Kidney (tissue), 14 donors: ENCODE results near the gene PARP4. TPM values are rescaled to one million over a fixed set of nuclear protein-coding genes. Genes with fewer than 3 reads are reported as not detected.
A peak's percentile ranks its signal among the peaks of the same experiment; 100 is the strongest.
"Not testable (repeated sequence)": the region's sequence is repeated elsewhere in the genome, so short reads cannot be mapped to it uniquely, and the experiment has no call there.

Experiments
- DNase-seq, 5 donors: peaks; one replicate each; pipeline ENCODE4 v3.0.0-alpha.2; 2013 to 2020
- FAIRE-seq: peaks from 2 replicates; lab custom pipeline; 2012; peaks lifted over from hg19 to GRCh38; lab: Jason Lieb, UNC
- H3K27ac ChIP-seq, 2 donors: one replicate each; pipeline ENCODE4 v1.7.0; 2013; ENCODE audit warnings: low read depth in 2 of 2, low read length in 2 of 2, inconsistent platforms in 1 of 2
- H3K27me3 ChIP-seq: one replicate; pipeline ENCODE4 v1.7.1; 2013; ENCODE audit warnings: low read length, inconsistent platforms; ENCODE audit not compliant: control insufficient read depth, insufficient read depth
- H3K36me3 ChIP-seq, 3 donors: one replicate each; pipeline versions ENCODE4 v1.7.0 to v1.7.1; 2013; ENCODE audit warnings: low read length in 3 of 3, control low read depth in 1 of 3, inconsistent platforms in 1 of 3; ENCODE audit not compliant: insufficient read depth in 3 of 3, control insufficient read depth in 2 of 3
- H3K4me1 ChIP-seq, 3 donors: one replicate each; pipeline versions ENCODE4 v1.7.0 to v1.7.1; 2013; ENCODE audit warnings: low read length in 3 of 3, inconsistent platforms in 1 of 3, low read depth in 1 of 3; ENCODE audit not compliant: control insufficient read depth in 2 of 3, insufficient read depth in 2 of 3
- H3K4me3 ChIP-seq, 3 donors: one replicate each; pipeline versions ENCODE4 v1.7.0 to v1.8.1; 2013; ENCODE audit warnings: low read length in 3 of 3, control low read depth in 1 of 3, inconsistent platforms in 1 of 3
- H3K9ac ChIP-seq, 3 donors: one replicate each; pipeline versions ENCODE4 v1.7.0 to v1.7.1; 2013; ENCODE audit warnings: low read length in 3 of 3, control low read depth in 1 of 3, inconsistent platforms in 1 of 3
- H3K9me3 ChIP-seq, 3 donors: one replicate each; pipeline versions ENCODE4 v1.7.0 to v1.7.1; 2013; ENCODE audit warnings: low read length in 3 of 3, control low read depth in 1 of 3, inconsistent platforms in 1 of 3; ENCODE audit not compliant: control insufficient read depth in 2 of 3, insufficient read depth in 1 of 3
- CTCF ChIP-seq: IDR thresholded peaks from 3 replicates; pipeline ENCODE4 v1.5.1; 2012; ENCODE audit warnings: mild to moderate bottlenecking, moderate library complexity, borderline replicate concordance; ENCODE audit not compliant: insufficient read depth; ENCODE audit errors: extremely low read depth
- intact Hi-C: fragments of 100-400 bp; cut with DNase I; formaldehyde crosslinking; loops from one replicate; pipeline ENCODE4 v1.11.1; 2022
- polyA plus RNA-seq: library from polyadenylated mRNA; stranded (reverse); fragments of 350-450 nt; fragmentation: Illumina TruSeq; extraction: RNeasy Lipid Tissue Mini Kit (QIAGEN cat#74804); gene quantifications from one replicate; pipeline ENCODE4 v1.2.3, GENCODE V29; 2014; ENCODE audit warnings: low read depth, low replicate concordance; ENCODE audit not compliant: insufficient read depth
- total RNA-seq: library from RNA; stranded (reverse); fragmentation: NEBNext Ultra II Directional; extraction: Animal tissue kit (Norgen Biotek cat#: 25700); gene quantifications from one replicate; pipeline ENCODE4 v1.2.1, GENCODE V29; 2021
- donor health status: control.
- donor health status: control.
- donor health status: control.
- donor health status: control.
- donor health status: control.
- donor health status: DM: yes; HTN: yes; CAD: no.
- donor health status: Normal renal cell carcinoma (clear cell type).

The PARP4 gene
- total and polyA plus RNA-seq, 2 donors from 2014 or later: 13.9 to 95.1 TPM

- Histone ChIP-seq H3K27me3 (no peaks in the 10 kb centered on the region), H3K4me3 (no peak overlapping the region), H3K27ac (no peak overlapping the region), H3K36me3 (peaks cover 0 to 30% (median 18%) of the 10 kb centered on the region in 3 donors), H3K9me3 (no peaks in the 10 kb centered on the region), H3K4me1 (no peaks in the 10 kb centered on the region), H3K9ac (no peak overlapping the region)
- no peak for TF ChIP-seq CTCF
- DNase-seq: no peak
- intact Hi-C loops: no loop called here
- no peak for FAIRE-seq
Measured at GRCh38 chr13:24454056-24454455, 58.5 kb downstream of the PARP4 start.

- peak in 4 of 5 donors; percentile 14 to 87 (median 30) for DNase-seq
- Histone ChIP-seq H3K36me3 (peaks cover 2 to 33% (median 18%) of the 10 kb centered on the region in 3 donors), H3K4me3 (no peak overlapping the region), H3K9me3 (no peaks in the 10 kb centered on the region), H3K9ac (no peak overlapping the region), H3K4me1 (no peaks in the 10 kb centered on the region), H3K27me3 (no peaks in the 10 kb centered on the region), H3K27ac (peak overlapping the region in 1 of 2 donors; percentile 1)
- intact Hi-C loops: no loop called here
- no peak for FAIRE-seq
- TF ChIP-seq CTCF: no peak
Measured at GRCh38 chr13:24452044-24452443, 60.5 kb downstream of the PARP4 start.

- Histone ChIP-seq H3K27me3 (no peaks in the 10 kb centered on the region), H3K4me3 (no peak overlapping the region), H3K36me3 (peaks cover 2 to 32% (median 20%) of the 10 kb centered on the region in 3 donors), H3K4me1 (no peaks in the 10 kb centered on the region), H3K9ac (no peak overlapping the region), H3K9me3 (no peaks in the 10 kb centered on the region), H3K27ac (no peak overlapping the region)
- intact Hi-C loops: no loop called here
- FAIRE-seq (no peak), DNase-seq (no peak)
- no peak for TF ChIP-seq CTCF
Measured at GRCh38 chr13:24450530-24450929, 62.0 kb downstream of the PARP4 start.

- not testable (repeated sequence) for H3K9me3 ChIP-seq
- peaks cover 2 to 25% (median 8%) of the 10 kb centered on the region in 3 donors for H3K36me3 ChIP-seq
Measured at GRCh38 chr13:24444851-24445250, 67.7 kb downstream of the PARP4 start.

More at GRCh38 chr13:24444851-24445250, 67.7 kb downstream of the PARP4 start:
- H3K4me3 ChIP-seq, H3K9ac ChIP-seq, FAIRE-seq, H3K4me1 ChIP-seq, H3K27me3 ChIP-seq, DNase-seq, intact Hi-C loops, H3K27ac ChIP-seq: not testable (repeated sequence)
